Limb (tissue), 2 donors: ENCODE data around the gene HDAC9.

Experiments used
- DNase-seq, 2 donors: peaks; one replicate each; pipeline ENCODE4 v3.0.0-alpha.2; 2016; ENCODE audit errors: extremely low spot score in 2 of 2

The HDAC9 gene

GRCh38 chr7:18829858-18830285 is 334.3 kb downstream of the HDAC9 start:
- peak in 1 of 2 donors; percentile 59 for DNase-seq

GRCh38 chr7:18831419-18831818 is 335.9 kb downstream of the HDAC9 start:
- peak in 1 of 2 donors; percentile 64 for DNase-seq

- no peak for DNase-seq
Observed at GRCh38 chr7:18831943-18832342, 336.4 kb downstream of the HDAC9 start.

GRCh38 chr7:18834577-18834976 is 339.0 kb downstream of the HDAC9 start:
- no peak for DNase-seq

- no peak for DNase-seq
Observed at GRCh38 chr7:18835001-18835690, 339.6 kb downstream of the HDAC9 start.

- DNase-seq, result no peak
Observed at GRCh38 chr7:18843979-18844378, 348.4 kb downstream of the HDAC9 start.

GRCh38 chr7:18844735-18845134 is 349.2 kb downstream of the HDAC9 start:
- DNase-seq, result no peak

- no peak for DNase-seq
Observed at GRCh38 chr7:18845700-18846099, 350.2 kb downstream of the HDAC9 start.

- no peak for DNase-seq
Observed at GRCh38 chr7:18846765-18847215, 351.2 kb downstream of the HDAC9 start.

- no peak for DNase-seq
Observed at GRCh38 chr7:18849130-18849529, 353.6 kb downstream of the HDAC9 start.

GRCh38 chr7:18855796-18856195 is 360.2 kb downstream of the HDAC9 start:
- no peak for DNase-seq

GRCh38 chr7:18858232-18858631 is 362.7 kb downstream of the HDAC9 start:
- no peak for DNase-seq

- no peak for DNase-seq
Observed at GRCh38 chr7:18859318-18859717, 363.8 kb downstream of the HDAC9 start.

GRCh38 chr7:18860221-18860620 is 364.7 kb downstream of the HDAC9 start:
- peak in 1 of 2 donors; percentile 28 for DNase-seq

GRCh38 chr7:18861514-18862118 is 366.1 kb downstream of the HDAC9 start:
- no peak for DNase-seq

GRCh38 chr7:18864967-18865366 is 369.4 kb downstream of the HDAC9 start:
- DNase-seq, result no peak

- DNase-seq, result no peak
Observed at GRCh38 chr7:18866359-18867036, 370.9 kb downstream of the HDAC9 start.

GRCh38 chr7:18872344-18872743 is 376.8 kb downstream of the HDAC9 start:
- DNase-seq, result no peak

- no peak for DNase-seq
Observed at GRCh38 chr7:18873734-18874336, 378.3 kb downstream of the HDAC9 start.

GRCh38 chr7:18874880-18875279 is 379.3 kb downstream of the HDAC9 start:
- no peak for DNase-seq

GRCh38 chr7:18877874-18878273 is 382.3 kb downstream of the HDAC9 start:
- no peak for DNase-seq

- no peak for DNase-seq
Observed at GRCh38 chr7:18886832-18887231, 391.3 kb downstream of the HDAC9 start.
